H9 (cell line): Measurements from ENCODE around the gene CDH4. TPM values are rescaled to one million over a fixed set of nuclear protein-coding genes. Genes with fewer than 3 reads are reported as not detected.

Experiments
- DNase-seq: peaks from one replicate; pipeline ENCODE4 v3.0.0-alpha.2; 2017
- H2AFZ ChIP-seq: one replicate; pipeline ENCODE4 v1.6.1; 2013; ENCODE audit warnings: mild to moderate bottlenecking, low read length, control low read depth, moderate library complexity
- H2AK5ac ChIP-seq: 2 replicates; pipeline ENCODE4 v1.6.1; 2013; ENCODE audit warnings: low read length, control low read depth, mixed read lengths; ENCODE audit not compliant: insufficient read length
- H2BK120ac ChIP-seq: one replicate; pipeline ENCODE4 v1.6.1; 2013; ENCODE audit warnings: low read depth, mild to moderate bottlenecking, low read length, control low read depth, inconsistent platforms; ENCODE audit not compliant: poor library complexity, severe bottlenecking
- H2BK12ac ChIP-seq: 2 replicates; pipeline ENCODE4 v1.6.1; 2013; ENCODE audit warnings: low read length, control low read depth, mixed read lengths, low read depth; ENCODE audit not compliant: insufficient read length
- H2BK15ac ChIP-seq: 2 replicates; pipeline ENCODE4 v1.6.1; 2013; ENCODE audit warnings: low read depth, low read length, control low read depth
- H2BK20ac ChIP-seq: one replicate; pipeline ENCODE4 v1.6.1; 2013; ENCODE audit warnings: low read depth, mild to moderate bottlenecking, low read length, control low read depth, inconsistent platforms; ENCODE audit not compliant: poor library complexity, severe bottlenecking
- H2BK5ac ChIP-seq: 2 replicates; pipeline ENCODE4 v1.6.1; 2013; ENCODE audit warnings: low read length, control low read depth, mixed read lengths; ENCODE audit not compliant: insufficient read length
- H3K14ac ChIP-seq: 2 replicates; pipeline ENCODE4 v1.6.1; 2013; ENCODE audit warnings: low read length, control low read depth; ENCODE audit not compliant: insufficient read depth
- H3K18ac ChIP-seq: 2 replicates; pipeline ENCODE4 v1.6.1; 2013; ENCODE audit warnings: low read depth, mild to moderate bottlenecking, mixed read lengths, low read length, control low read depth; ENCODE audit not compliant: insufficient read length
- H3K23ac ChIP-seq: 2 replicates; pipeline ENCODE4 v1.6.1; 2013; ENCODE audit warnings: low read length, control low read depth, mixed read lengths, low read depth; ENCODE audit not compliant: insufficient read length
- H3K23me2 ChIP-seq: 2 replicates; pipeline ENCODE4 v1.6.1; 2013; ENCODE audit warnings: low read depth, mild to moderate bottlenecking, mixed read lengths, low read length, control low read depth; ENCODE audit not compliant: insufficient read length, poor library complexity, severe bottlenecking
- H3K27ac ChIP-seq: 2 replicates; pipeline ENCODE4 v1.5.1; 2013; ENCODE audit warnings: low read length, control low read depth, mixed read lengths, low read depth; ENCODE audit not compliant: insufficient read length
- H3K27me3 ChIP-seq: 2 replicates; pipeline ENCODE4 v1.6.1; 2013; ENCODE audit warnings: low read length, control low read depth, inconsistent platforms; ENCODE audit not compliant: insufficient read depth
- H3K4ac ChIP-seq: 2 replicates; pipeline ENCODE4 v1.6.1; 2013; ENCODE audit warnings: low read depth, mild to moderate bottlenecking, control low read depth, inconsistent platforms, low read length, moderate library complexity
- H3K4me1 ChIP-seq: 2 replicates; pipeline ENCODE4 v1.6.1; 2013; ENCODE audit warnings: low read length, control low read depth, inconsistent platforms; ENCODE audit not compliant: insufficient read depth
- H3K4me2 ChIP-seq: 2 replicates; pipeline ENCODE4 v1.6.1; 2013; ENCODE audit warnings: low read length, control low read depth, mixed read lengths; ENCODE audit not compliant: insufficient read length, insufficient read depth
- H3K56ac ChIP-seq: 2 replicates; pipeline ENCODE4 v1.6.1; 2013; ENCODE audit warnings: low read depth, mild to moderate bottlenecking, mixed read lengths, low read length, control low read depth; ENCODE audit not compliant: insufficient read length
- H3K79me1 ChIP-seq: 2 replicates; pipeline ENCODE4 v1.6.1; 2013; ENCODE audit warnings: low read depth, mild to moderate bottlenecking, moderate library complexity, low read length, control low read depth, inconsistent platforms; ENCODE audit not compliant: insufficient read depth, poor library complexity, severe bottlenecking
- H3K79me2 ChIP-seq: 2 replicates; pipeline ENCODE4 v1.6.1; 2013; ENCODE audit warnings: low read length, control low read depth, inconsistent platforms; ENCODE audit not compliant: insufficient read depth
- H3K9ac ChIP-seq: 2 replicates; pipeline ENCODE4 v1.6.1; 2013; ENCODE audit warnings: low read length, control low read depth, mixed read lengths; ENCODE audit not compliant: insufficient read length; ENCODE audit errors: extremely low read depth
- H3K9me3 ChIP-seq: one replicate; pipeline ENCODE4 v1.6.1; 2013; ENCODE audit warnings: low read depth, low read length, inconsistent platforms; ENCODE audit not compliant: control insufficient read depth
- H3T11ph ChIP-seq: one replicate; pipeline ENCODE4 v1.6.1; 2013; ENCODE audit warnings: mild to moderate bottlenecking, low read length, control low read depth, inconsistent platforms
- H4K20me1 ChIP-seq: one replicate; pipeline ENCODE4 v1.6.1; 2013; ENCODE audit not compliant: control insufficient read depth, insufficient read length, insufficient read depth
- H4K5ac ChIP-seq: 2 replicates; pipeline ENCODE4 v1.6.1; 2013; ENCODE audit warnings: low read depth, mild to moderate bottlenecking, mixed read lengths, low read length, control low read depth; ENCODE audit not compliant: insufficient read length
- H4K8ac ChIP-seq: replicated peaks from 2 replicates; pipeline ENCODE4 v1.6.1; 2013; ENCODE audit warnings: low read length, control low read depth, mixed read lengths, low read depth; ENCODE audit not compliant: insufficient read length
- H4K91ac ChIP-seq: 2 replicates; pipeline ENCODE4 v1.6.1; 2013; ENCODE audit warnings: low read depth, mild to moderate bottlenecking, moderate library complexity, mixed read lengths, low read length, control low read depth; ENCODE audit not compliant: insufficient read length
- H3K27ac Mint-ChIP-seq, 3 experiments: 2 replicates in 2 of 3; 3 replicates in 1 of 3; pipeline ENCODE4 v1.8.0; 2020 to 2021; ENCODE audit warnings: mixed read lengths in 3 of 3, mild to moderate bottlenecking in 1 of 3, moderate library complexity in 1 of 3
- H3K27me3 Mint-ChIP-seq: 2 replicates; pipeline ENCODE4 v1.8.0; 2021; ENCODE audit warnings: low read depth, mild to moderate bottlenecking, moderate library complexity, mixed read lengths
- H3K36me3 Mint-ChIP-seq, 3 experiments: 2 replicates in 2 of 3; 3 replicates in 1 of 3; pipeline ENCODE4 v1.8.0; 2020 to 2021; ENCODE audit warnings: low read depth in 3 of 3, mixed read lengths in 3 of 3; ENCODE audit not compliant: insufficient read depth in 1 of 3
- H3K4me1 Mint-ChIP-seq, 2 experiments: 2 replicates each; pipeline ENCODE4 v1.8.0; 2020; ENCODE audit warnings: mixed read lengths in 2 of 2
- H3K4me3 Mint-ChIP-seq, 2 experiments: 2 replicates in 1 of 2; 3 replicates in 1 of 2; pipeline ENCODE4 v1.8.0; 2020 to 2021; ENCODE audit warnings: mild to moderate bottlenecking in 2 of 2, mixed read lengths in 2 of 2, moderate library complexity in 1 of 2
- H3K9me3 Mint-ChIP-seq, 2 experiments: 2 replicates in 1 of 2; 3 replicates in 1 of 2; pipeline ENCODE4 v1.8.0; 2020; ENCODE audit warnings: mild to moderate bottlenecking in 2 of 2, mixed read lengths in 2 of 2, moderate library complexity in 1 of 2
- WGBS: extraction: QIAGEN DNeasy Blood & Tissue Kit; methylation state at CpG from one replicate; pipeline ENCODE4 v1.1.7; 2013; ENCODE audit warnings: missing lambda C conversion rate, low lambda C conversion rate, mixed read lengths; ENCODE audit not compliant: insufficient read length; ENCODE audit errors: extremely low coverage; 5-methylcytosine and 5-hydroxymethylcytosine counted together
- total RNA-seq: library from RNA; stranded (reverse); gene quantifications from 2 replicates; pipeline ENCODE4 v1.2.1, GENCODE V29; 2021
- TF ChIP-seq, protein P1 (sequence below): fragments of 200-600 bp; sonication (generic); conservative IDR thresholded peaks from 3 replicates; pipeline ENCODE4 v1.8.0; 2021; ENCODE audit warnings: antibody characterized with exemption, mild to moderate bottlenecking

The CDH4 gene
- total RNA-seq, 1 experiment from 2014 or later, result 3.0 TPM

DNA sequence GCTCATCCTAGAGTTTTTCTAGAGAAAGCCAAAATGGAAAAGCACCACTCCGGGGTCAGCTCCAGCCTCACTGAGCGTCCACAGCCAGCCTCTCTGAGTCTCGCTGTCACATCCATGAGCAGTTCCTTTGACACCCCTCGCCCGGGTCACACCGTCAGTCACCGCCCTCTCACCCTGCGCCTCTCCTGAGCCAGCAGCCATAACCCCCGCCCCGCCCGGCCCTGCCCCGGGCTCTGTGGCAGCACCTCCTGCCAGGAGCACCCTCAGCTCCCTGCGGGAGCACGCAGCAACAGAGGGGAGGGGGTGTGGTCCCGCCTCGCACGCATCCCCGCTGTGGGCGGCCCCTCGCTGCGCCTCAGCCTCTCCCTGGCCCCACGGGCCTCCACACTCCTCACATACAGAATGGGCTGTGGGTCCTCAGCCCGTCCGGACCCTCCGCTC, 545.9 kb downstream of the CDH4 start:
- no peak overlapping the region for H4K8ac ChIP-seq
- no peak overlapping the region for H3K14ac ChIP-seq
- H2AK5ac ChIP-seq, result no peak overlapping the region

More for the DNA sequence above, 545.9 kb downstream of the CDH4 start:
- Histone ChIP-seq H2BK12ac (no peak overlapping the region), H2AFZ (no peak overlapping the region), H4K20me1 (no peaks in the 10 kb centered on the region), H3K9ac (no peak overlapping the region), H3K4ac (no peak overlapping the region), H3K27me3 (peaks cover 2% of the 10 kb centered on the region), H2BK120ac (no peak overlapping the region), H3K18ac (no peak overlapping the region), H4K91ac (no peak overlapping the region), H3K79me2 (no peaks in the 10 kb centered on the region), H3K9me3 (no peaks in the 10 kb centered on the region), H3K23me2 (no peaks in the 10 kb centered on the region), H3K79me1 (no peaks in the 10 kb centered on the region), H2BK20ac (no peak overlapping the region), H3K27ac (no peak overlapping the region), H3K23ac (no peak overlapping the region), H3T11ph (no peak overlapping the region), H4K5ac (no peak overlapping the region), H2BK15ac (no peak overlapping the region), H3K56ac (no peak overlapping the region), H3K4me2 (no peak overlapping the region), H2BK5ac (no peak overlapping the region), H3K4me1 (no peaks in the 10 kb centered on the region; the same call in 1 of the 2 replicates)
- TF ChIP-seq, protein P1, sequence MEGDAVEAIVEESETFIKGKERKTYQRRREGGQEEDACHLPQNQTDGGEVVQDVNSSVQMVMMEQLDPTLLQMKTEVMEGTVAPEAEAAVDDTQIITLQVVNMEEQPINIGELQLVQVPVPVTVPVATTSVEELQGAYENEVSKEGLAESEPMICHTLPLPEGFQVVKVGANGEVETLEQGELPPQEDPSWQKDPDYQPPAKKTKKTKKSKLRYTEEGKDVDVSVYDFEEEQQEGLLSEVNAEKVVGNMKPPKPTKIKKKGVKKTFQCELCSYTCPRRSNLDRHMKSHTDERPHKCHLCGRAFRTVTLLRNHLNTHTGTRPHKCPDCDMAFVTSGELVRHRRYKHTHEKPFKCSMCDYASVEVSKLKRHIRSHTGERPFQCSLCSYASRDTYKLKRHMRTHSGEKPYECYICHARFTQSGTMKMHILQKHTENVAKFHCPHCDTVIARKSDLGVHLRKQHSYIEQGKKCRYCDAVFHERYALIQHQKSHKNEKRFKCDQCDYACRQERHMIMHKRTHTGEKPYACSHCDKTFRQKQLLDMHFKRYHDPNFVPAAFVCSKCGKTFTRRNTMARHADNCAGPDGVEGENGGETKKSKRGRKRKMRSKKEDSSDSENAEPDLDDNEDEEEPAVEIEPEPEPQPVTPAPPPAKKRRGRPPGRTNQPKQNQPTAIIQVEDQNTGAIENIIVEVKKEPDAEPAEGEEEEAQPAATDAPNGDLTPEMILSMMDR, result no peak
- no peak overlapping the region for H3K27ac Mint-ChIP-seq
- H3K9me3 Mint-ChIP-seq, result no peaks in the 10 kb centered on the region
- no peak for DNase-seq
- peaks cover 0 to 14% of the 10 kb centered on the region in 2 experiments; a peak in 2 of 4 replicates for H3K4me1 Mint-ChIP-seq
- WGBS, result no CpG with 5 or more reads among the region's 25 CpGs
- no peaks in the 10 kb centered on the region for H3K36me3 Mint-ChIP-seq
- H3K4me3 Mint-ChIP-seq, result no peak overlapping the region
- peaks cover 24% of the 10 kb centered on the region for H3K27me3 Mint-ChIP-seq
